ENCODE measurements around the gene TUBB8.
"Not testable (repeated sequence)": the region's sequence is repeated elsewhere in the genome, so short reads cannot be mapped to it uniquely, and the experiment has no call there.

The TUBB8 gene

DNA sequence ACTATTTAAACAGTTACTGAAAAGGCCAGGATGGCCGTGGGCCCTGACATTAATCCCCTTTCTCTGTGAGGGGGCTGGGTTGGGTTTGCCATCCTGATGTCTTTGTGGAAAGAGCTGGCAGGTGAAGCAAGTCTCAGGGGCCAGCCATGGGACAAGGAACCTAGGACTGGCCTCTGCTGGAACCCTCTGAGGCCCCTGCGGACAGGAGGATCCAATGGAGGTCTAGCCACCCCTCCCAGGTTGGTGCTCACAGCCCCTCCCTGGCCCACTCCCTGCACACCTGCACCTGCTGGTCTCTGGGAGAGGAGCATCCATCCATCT is 35.8 kb downstream of the TUBB8 start:
- DNase-seq: not testable (repeated sequence)

DNA sequence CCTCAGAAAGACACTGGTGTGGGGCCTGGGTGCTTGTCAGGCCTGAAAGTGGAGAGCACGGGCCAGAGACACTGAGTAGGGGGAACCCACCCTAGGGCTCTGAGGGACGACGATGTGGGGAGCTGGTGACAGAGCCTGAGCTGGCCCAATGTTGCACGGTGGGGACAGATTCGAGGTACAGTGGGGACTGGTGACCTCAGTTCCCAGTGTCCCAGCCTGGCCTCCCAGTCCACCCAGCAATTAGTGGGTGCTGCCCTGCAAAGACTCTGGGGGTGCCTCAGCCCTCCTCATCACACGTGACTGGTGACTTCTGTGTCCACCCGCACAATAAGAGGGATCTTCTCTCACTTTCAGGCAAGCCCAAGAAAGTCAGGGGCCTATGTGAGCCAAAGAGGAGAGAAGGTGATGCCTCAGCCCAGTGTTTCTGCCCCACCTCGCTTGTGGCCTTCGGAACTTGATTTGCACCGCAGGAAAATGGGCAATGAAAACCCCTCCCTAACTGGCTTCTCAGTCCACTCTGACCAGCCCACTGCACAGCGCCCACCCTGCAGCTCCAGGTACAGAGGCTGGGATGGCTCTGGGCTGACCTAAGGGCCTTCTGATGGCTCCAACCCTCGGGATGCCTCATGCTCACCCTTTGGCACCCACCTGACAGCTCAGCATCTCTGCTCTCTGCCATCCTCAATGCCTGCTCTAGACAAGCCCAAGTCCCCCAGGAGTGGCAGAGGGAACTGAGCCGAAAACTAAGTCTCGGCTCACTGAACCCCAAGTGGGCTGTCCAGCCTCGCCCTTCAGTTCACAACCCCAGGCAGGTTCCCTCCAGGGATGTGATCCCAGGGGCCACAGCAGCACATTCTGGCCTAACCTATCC is 36.4 kb downstream of the TUBB8 start:
- not testable (repeated sequence) for DNase-seq

DNA sequence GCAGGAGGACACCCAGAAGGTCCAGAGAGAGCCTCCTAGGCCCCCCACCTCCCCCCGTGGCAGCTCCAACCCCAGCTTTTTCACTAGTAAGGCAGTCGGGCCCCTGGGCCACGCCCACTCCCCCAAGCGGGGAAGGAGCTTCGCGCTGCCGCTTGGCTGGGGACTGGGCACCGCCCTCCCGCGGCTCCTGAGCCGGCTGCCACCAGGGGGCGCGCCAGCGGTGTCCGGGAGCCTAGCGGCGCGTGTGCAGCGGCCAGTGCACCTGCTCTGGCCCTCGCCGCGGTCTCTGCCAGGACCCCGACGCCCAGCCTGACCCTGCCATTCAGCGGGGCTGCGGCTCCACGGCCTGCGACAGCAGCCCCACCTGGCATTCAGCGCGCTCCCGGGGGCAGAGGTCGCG is 37.8 kb downstream of the TUBB8 start:
- peak; percentile 70 for DNase-seq

DNA sequence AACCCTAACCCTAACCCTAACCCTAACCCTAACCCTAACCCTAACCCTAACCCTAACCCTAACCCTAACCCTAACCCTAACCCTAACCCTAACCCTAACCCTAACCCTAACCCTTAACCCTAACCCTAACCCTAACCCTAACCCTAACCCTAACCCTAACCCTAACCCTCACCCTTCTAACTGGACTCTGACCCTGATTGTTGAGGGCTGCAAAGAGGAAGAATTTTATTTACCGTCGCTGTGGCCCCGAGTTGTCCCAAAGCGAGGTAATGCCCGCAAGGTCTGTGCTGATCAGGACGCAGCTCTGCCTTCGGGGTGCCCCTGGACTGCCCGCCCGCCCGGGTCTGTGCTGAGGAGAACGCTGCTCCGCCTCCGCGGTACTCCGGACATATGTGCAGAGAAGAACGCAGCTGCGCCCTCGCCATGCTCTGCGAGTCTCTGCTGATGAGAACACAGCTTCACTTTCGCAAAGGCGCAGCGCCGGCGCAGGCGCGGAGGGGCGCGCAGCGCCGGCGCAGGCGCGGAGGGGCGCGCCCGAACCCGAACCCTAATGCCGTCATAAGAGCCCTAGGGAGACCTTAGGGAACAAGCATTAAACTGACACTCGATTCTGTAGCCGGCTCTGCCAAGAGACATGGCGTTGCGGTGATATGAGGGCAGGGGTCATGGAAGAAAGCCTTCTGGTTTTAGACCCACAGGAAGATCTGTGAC is 38.7 kb downstream of the TUBB8 start:
- DNase-seq: peak; percentile 15

Measured in activated CD8-positive, alpha-beta memory T cell treated with anti-CD3 and anti-CD28 coated beads, Interleukin-2, amount 50 U/mL, for 48 hours (primary cell).